HepG2 (cell line): ENCODE measurements around the gene CNGA2. TPM values are rescaled to one million over a fixed set of nuclear protein-coding genes. Genes with fewer than 3 reads are reported as not detected.

Source experiments
- ATAC-seq: fragments of 200-7000 bp; cut with Tn5 transposase; 3 replicates; pipeline ENCODE4 v1.9.1; 2020; ENCODE audit warnings: mild to moderate bottlenecking, moderate library complexity
- BruUV-seq: library from RNA; stranded (reverse); fragments of 400-500 nt; replicated peaks from 2 replicates; lab custom pipeline; 2021; lab: Mats Ljungman, UMichigan
- CTCF ChIA-PET: fragments of 300-600 bp; formaldehyde crosslinking; extraction: SDS; loops from one replicate; lab custom pipeline; 2021; ENCODE audit warnings: low total read pairs, inconsistent platforms, low intra/inter-chr PET ratio; lab: Yijun Ruan, JAX
- POLR2A ChIA-PET: fragments of 350-600 bp; sonication (Branson Sonifier 250); formaldehyde crosslinking; loops from one replicate; lab custom pipeline; 2020; ENCODE audit warnings: antibody characterized with exemption, inconsistent platforms; lab: Yijun Ruan, JAX
- DNase-seq: peaks from one replicate; pipeline ENCODE4 v3.0.0-alpha.2; 2015; ENCODE audit warnings: low spot score
- FAIRE-seq: peaks from 3 replicates; lab custom pipeline; 2011; peaks lifted over from hg19 to GRCh38; lab: Jason Lieb, UNC
- H2AFZ ChIP-seq: one replicate; pipeline ENCODE4 v1.6.1; 2011; ENCODE audit warnings: low read length, inconsistent platforms
- H3K27ac ChIP-seq: fragments of 300-600 bp; 3 replicates; pipeline ENCODE4 v1.8.0; 2011; ENCODE audit warnings: mixed run types, mild to moderate bottlenecking, mixed read lengths, low read length, inconsistent platforms; ENCODE audit not compliant: insufficient read depth; ENCODE audit errors: extremely low read length
- H3K27me3 ChIP-seq, 2 experiments: fragments of 200-600 bp in 1 of 2; 2 replicates in 1 of 2; 3 replicates in 1 of 2; pipeline versions ENCODE4 v1.6.0 to v1.8.0; 2011; ENCODE audit warnings: low read length in 2 of 2, mild to moderate bottlenecking in 2 of 2, moderate library complexity in 2 of 2, inconsistent platforms in 1 of 2; ENCODE audit not compliant: insufficient read depth in 2 of 2, control insufficient read depth in 1 of 2
- H3K36me3 ChIP-seq, 2 experiments: fragments of 200-600 bp in 1 of 2; replicated peaks in 1 of 2; 2 replicates in 1 of 2; 3 replicates in 1 of 2; pipeline versions ENCODE4 v1.5.1 to v1.8.0; 2011; ENCODE audit warnings: low read length in 2 of 2, inconsistent platforms in 1 of 2; ENCODE audit not compliant: insufficient read depth in 2 of 2, control insufficient read depth in 1 of 2
- H3K4me1 ChIP-seq: 2 replicates; pipeline ENCODE4 v1.5.1; 2012; ENCODE audit warnings: low read length, inconsistent platforms; ENCODE audit not compliant: insufficient read depth
- H3K4me2 ChIP-seq: 2 replicates; pipeline ENCODE4 v1.6.0; 2011; ENCODE audit warnings: low read depth, low read length, inconsistent platforms
- H3K4me3 ChIP-seq, 3 experiments: fragments of 200-600 bp in 1 of 3; sonication (generic), shearing (Covaris generic) in 1 of 3; replicated peaks in 1 of 3; 2 replicates each; pipeline ENCODE4 v1.5.1; 2011 to 2016; ENCODE audit warnings: low read length in 3 of 3, inconsistent platforms in 2 of 3, low read depth in 2 of 3, mild to moderate bottlenecking in 2 of 3, control low read depth in 1 of 3, mixed read lengths in 1 of 3; ENCODE audit not compliant: insufficient read depth in 1 of 3
- H3K79me2 ChIP-seq: one replicate; pipeline ENCODE4 v1.6.1; 2011; ENCODE audit warnings: low read length, inconsistent platforms; ENCODE audit not compliant: insufficient read depth
- H3K9ac ChIP-seq: 2 replicates; pipeline ENCODE4 v1.6.0; 2011; ENCODE audit warnings: mild to moderate bottlenecking, low read depth, low read length, inconsistent platforms; ENCODE audit not compliant: insufficient read depth
- H3K9me3 ChIP-seq: 2 replicates; pipeline ENCODE4 v1.5.1; 2012; ENCODE audit warnings: mild to moderate bottlenecking, low read length
- H4K20me1 ChIP-seq: 2 replicates; pipeline ENCODE4 v1.6.0; 2011; ENCODE audit warnings: inconsistent platforms, mild to moderate bottlenecking, low read length, moderate library complexity; ENCODE audit not compliant: insufficient read depth
- AHDC1 ChIP-seq: sonication (generic); formaldehyde crosslinking; IDR thresholded peaks from 2 replicates; pipeline ENCODE4 v1.5.1; 2020; ENCODE audit warnings: mild to moderate bottlenecking, missing genetic modification reagents, borderline replicate concordance
- ATF2 ChIP-seq: sonication (generic); formaldehyde crosslinking; IDR thresholded peaks from 2 replicates; pipeline ENCODE4 v1.4.0; 2020; ENCODE audit warnings: missing genetic modification reagents
- DDIT3 ChIP-seq: sonication (generic); formaldehyde crosslinking; IDR thresholded peaks from 2 replicates; pipeline ENCODE4 v1.4.0; 2020; ENCODE audit warnings: mild to moderate bottlenecking, missing genetic modification reagents
- SETDB1 ChIP-seq: sonication (generic); formaldehyde crosslinking; IDR thresholded peaks from 2 replicates; pipeline ENCODE4 v1.5.1; 2020; ENCODE audit warnings: missing genetic modification reagents, mild to moderate bottlenecking, borderline replicate concordance
- SKI ChIP-seq: fragments of 450-650 bp; IDR thresholded peaks from one replicate; pipeline ENCODE4 v1.6.1; 2018; ENCODE audit warnings: mild to moderate bottlenecking; ENCODE audit not compliant: partially characterized antibody
- TERF1 ChIP-seq: sonication (generic); formaldehyde crosslinking; IDR thresholded peaks from 2 replicates; pipeline ENCODE4 v1.8.0; 2022; ENCODE audit warnings: mild to moderate bottlenecking, missing genetic modification reagents, moderate library complexity
- YEATS4 ChIP-seq: sonication (generic); formaldehyde crosslinking; IDR thresholded peaks from 2 replicates; pipeline ENCODE4 v1.4.0; 2020; ENCODE audit warnings: missing genetic modification reagents, borderline replicate concordance
- YY1 ChIP-seq: IDR thresholded peaks from 2 replicates; pipeline ENCODE4 v1.6.1; 2011; ENCODE audit warnings: low read length, low read depth, moderate library complexity, mild to moderate bottlenecking; ENCODE audit not compliant: insufficient read depth, insufficient replicate concordance
- ZMYM2 ChIP-seq: sonication (generic); formaldehyde crosslinking; IDR thresholded peaks from 2 replicates; pipeline ENCODE4 v1.8.0; 2022; ENCODE audit warnings: mild to moderate bottlenecking, missing genetic modification reagents
- ZNF616 ChIP-seq: sonication (generic); formaldehyde crosslinking; IDR thresholded peaks from 2 replicates; pipeline ENCODE4 v1.5.0; 2020; ENCODE audit warnings: low read depth, mild to moderate bottlenecking, missing genetic modification reagents
- WGBS: methylation state at CpG from one replicate; pipeline ENCODE4 v1.1.6; 2017; ENCODE audit warnings: low lambda C conversion rate; 5-methylcytosine and 5-hydroxymethylcytosine counted together
- in situ Hi-C: cut with HindIII; loops from 2 replicates; pipeline ENCODE4 v1.10.0; 2017; ENCODE audit warnings: low pct_unique_long_range_greater_than_20kb; ENCODE audit not compliant: extremely low pct_ligation_motif_present
- intact Hi-C: fragments of 100-400 bp; cut with micrococcal nuclease; formaldehyde crosslinking; loops from one replicate; pipeline ENCODE4 v1.10.0; 2022; ENCODE audit not compliant: unreplicated experiment
- polyA plus RNA-seq, 8 experiments: library from polyadenylated mRNA; depleted of rRNA in 3 of 8; stranded (reverse) in 7 of 8; unstranded in 1 of 8; fragments of >200 nt; fragmentation: Illumina TruSeq in 4 of 8; extraction: Trizol in 4 of 8; gene quantifications; 2 replicates each; pipeline versions ENCODE4 v1.2.1 to v1.2.3, GENCODE V29; 2011 to 2016; ENCODE audit warnings: low read depth in 4 of 8, missing spikeins in 1 of 8, mixed read lengths in 1 of 8; ENCODE audit not compliant: insufficient read depth in 1 of 8
- total RNA-seq, 5 experiments: library from RNA; depleted of rRNA; stranded (reverse); fragments of >200 nt; fragmentation: Illumina TruSeq; extraction: Trizol; gene quantifications; 2 replicates each; pipeline ENCODE4 v1.2.3, GENCODE V29; 2016; ENCODE audit warnings: low read depth in 1 of 5

The CNGA2 gene
- total and polyA plus RNA-seq, 2 of the 13 experiments (the other 11 are each of a cell fraction or from before 2014, with no cell fraction given): not detected

- TF ChIP-seq AHDC1 (CRISPR knock-in tag) (no peak), YEATS4 (CRISPR knock-in tag) (no peak), SETDB1 (CRISPR knock-in tag) (no peak), ATF2 (CRISPR knock-in tag) (no peak)
Observed at GRCh38 chrX:151741606-151742005, 7.1 kb downstream of the CNGA2 start (continued).

- ChIA-PET POLR2A (no interaction called here), CTCF (no interaction called here)
- in situ Hi-C loops (loop anchor here (5.0 to 25.0 kb wide), 2 partner anchors 895 to 1070 kb away; partner anchors contain the start of gene GABRQ), intact Hi-C loops (no loop called here)
- no peak overlapping the region for H3K9ac ChIP-seq
- no peaks in the 10 kb centered on the region for H3K27me3 ChIP-seq
- no peaks in the 10 kb centered on the region for H4K20me1 ChIP-seq
- BruUV-seq: no TSS peak
- FAIRE-seq (no peak), DNase-seq (no peak)
- no peak overlapping the region for H3K4me2 ChIP-seq
- H3K27ac ChIP-seq: no peak overlapping the region
- H2AFZ ChIP-seq: no peak overlapping the region
- no peaks in the 10 kb centered on the region for H3K9me3 ChIP-seq
- 75% methylated on average over 4 of the region's 5 CpGs for WGBS
- TF ChIP-seq YEATS4 (CRISPR knock-in tag) (no peak), SKI (no peak), DDIT3 (CRISPR knock-in tag) (no peak), TERF1 (no peak), ZNF616 (CRISPR knock-in tag) (no peak), ZMYM2 (CRISPR knock-in tag) (no peak), YY1 (no peak)
- TF ChIP-seq, all 625 proteins: peak for 0
- no peak overlapping the region for H3K4me3 ChIP-seq
- H3K79me2 ChIP-seq: no peaks in the 10 kb centered on the region
- H3K4me1 ChIP-seq: no peaks in the 10 kb centered on the region
- no peak for ATAC-seq
- H3K36me3 ChIP-seq: no peaks in the 10 kb centered on the region
Observed at GRCh38 chrX:151742311-151742710, 7.8 kb downstream of the CNGA2 start.
